ENCODE measurements around the gene CRACR2B.

DNA sequence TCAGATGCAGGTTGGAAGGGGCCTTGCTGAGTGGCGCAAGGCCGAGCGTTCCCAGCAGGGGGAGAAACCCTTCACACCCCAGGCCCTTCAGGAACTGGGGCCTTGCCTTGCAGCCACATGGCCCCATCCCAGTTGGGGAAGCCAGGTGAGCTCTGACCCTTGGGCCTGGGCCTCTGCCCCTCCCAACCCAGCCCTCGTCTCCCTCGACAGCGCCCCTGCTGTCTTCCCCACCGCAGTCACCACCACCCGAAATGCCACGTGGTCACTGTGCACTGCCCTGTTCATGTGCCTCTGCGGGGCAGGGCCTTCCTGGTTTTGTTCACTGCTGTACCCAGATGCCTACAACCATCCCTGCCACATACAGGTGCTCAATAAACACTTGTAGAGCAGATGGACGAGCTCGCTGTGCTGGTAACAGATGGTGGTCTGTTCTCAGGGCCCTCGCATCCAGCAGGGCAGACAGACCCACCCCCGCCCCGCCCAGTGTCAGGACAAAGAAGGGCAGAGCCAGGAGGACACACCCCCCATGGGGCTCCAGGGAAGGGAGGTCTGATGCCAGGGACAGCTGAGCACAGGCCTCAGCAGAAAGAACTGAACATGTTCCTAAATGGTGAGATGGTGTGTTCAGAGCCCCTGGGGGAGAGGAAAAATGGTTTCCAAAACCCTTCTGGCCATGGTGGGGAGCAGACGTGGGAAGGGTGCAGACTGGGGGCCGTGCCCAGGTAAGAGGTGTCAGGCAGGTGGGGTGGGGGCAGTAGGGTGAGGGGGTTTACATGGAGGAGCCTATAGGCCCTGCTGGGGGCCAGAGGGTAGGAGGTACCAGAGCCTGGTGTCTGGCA lies 10.9 kb downstream of the CRACR2B start:
- TF ChIP-seq, protein P1, sequence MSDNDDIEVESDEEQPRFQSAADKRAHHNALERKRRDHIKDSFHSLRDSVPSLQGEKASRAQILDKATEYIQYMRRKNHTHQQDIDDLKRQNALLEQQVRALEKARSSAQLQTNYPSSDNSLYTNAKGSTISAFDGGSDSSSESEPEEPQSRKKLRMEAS (IDR thresholded peaks at IDR 0.05; ENCODE audit: low read depth, low read length) = no peak
- TF ChIP-seq POLR2A (IDR thresholded peaks at IDR 0.05; ENCODE audit: low read depth, low read length) = no peak; the same call in 1 of the 2 replicates
- TF ChIP-seq EP300 (IDR thresholded peaks at IDR 0.05; ENCODE audit: borderline replicate concordance in 1 of 2, control insufficient read depth in 1 of 2, low read depth in 2 of 2, low read length in 2 of 2) = no peak
- TF ChIP-seq CHD2 (IDR thresholded peaks at IDR 0.05; ENCODE audit: borderline replicate concordance, low read depth, low read length) = no peak
- TF ChIP-seq RCOR1 (conservative IDR thresholded peaks at IDR 0.05; ENCODE audit: low read depth, low read length) = no peak
